SK-N-SH treated with all-trans-retinoic acid at 6 μM for 48 hours (cell line): Measurements from ENCODE around the gene MBD5.

Experiments
- ARNTL ChIP-seq: fragments of 450-650 bp; formaldehyde crosslinking; IDR thresholded peaks from 2 replicates; pipeline ENCODE4 v1.5.0; 2020; ENCODE audit warnings: low read depth, mild to moderate bottlenecking, moderate library complexity, borderline replicate concordance
- CREB5 ChIP-seq: fragments of 250-450 bp; sonication (Bioruptor Pico); IDR thresholded peaks from 2 replicates; pipeline ENCODE4 v1.5.1; 2020; ENCODE audit warnings: low read depth, mild to moderate bottlenecking, moderate library complexity
- CSDC2 ChIP-seq: fragments of 250-450 bp; sonication (Bioruptor Pico); IDR thresholded peaks from 2 replicates; pipeline ENCODE4 v1.5.0; 2020; ENCODE audit warnings: mild to moderate bottlenecking, moderate library complexity
- ESRRG ChIP-seq: fragments of 250-450 bp; sonication (Bioruptor Pico); IDR thresholded peaks from 2 replicates; pipeline ENCODE4 v1.6.1; 2021; ENCODE audit warnings: mild to moderate bottlenecking
- GLIS3 ChIP-seq: fragments of 250-450 bp; sonication (Bioruptor Pico); IDR thresholded peaks from 2 replicates; pipeline ENCODE4 v1.5.0; 2020; ENCODE audit warnings: mild to moderate bottlenecking, moderate library complexity
- OSR1 ChIP-seq: fragments of 250-450 bp; sonication (Bioruptor Pico); IDR thresholded peaks from 2 replicates; pipeline ENCODE4 v1.8.0; 2022; ENCODE audit warnings: moderate library complexity, mild to moderate bottlenecking, inconsistent platforms
- PATZ1 ChIP-seq: fragments of 250-450 bp; sonication (Bioruptor Pico); IDR thresholded peaks from 2 replicates; pipeline ENCODE4 v1.8.0; 2020; ENCODE audit warnings: mild to moderate bottlenecking, moderate library complexity, borderline replicate concordance
- POU6F1 ChIP-seq: fragments of 250-450 bp; sonication (Bioruptor Pico); IDR thresholded peaks from 2 replicates; pipeline ENCODE4 v1.8.0; 2021; ENCODE audit warnings: low read depth, mild to moderate bottlenecking, moderate library complexity, borderline replicate concordance
- RARB ChIP-seq: fragments of 250-450 bp; sonication (Bioruptor Pico); IDR thresholded peaks from 2 replicates; pipeline ENCODE4 v1.8.0; 2021; ENCODE audit warnings: mild to moderate bottlenecking, moderate library complexity
- TOX ChIP-seq: fragments of 250-450 bp; sonication (Bioruptor Pico); IDR thresholded peaks from 2 replicates; pipeline ENCODE4 v1.8.0; 2021; ENCODE audit warnings: mild to moderate bottlenecking, moderate library complexity, borderline replicate concordance
- ZFP30 ChIP-seq: fragments of 450-650 bp; formaldehyde crosslinking; IDR thresholded peaks from 2 replicates; pipeline ENCODE4 v1.5.0; 2022; ENCODE audit warnings: mild to moderate bottlenecking, moderate library complexity

GRCh38 chr2:148244593-148245292 lies 223.9 kb downstream of the MBD5 start:
- TF ChIP-seq TOX (no peak), PATZ1 (no peak), ARNTL (no peak), ESRRG (CRISPR knock-in tag) (no peak), GLIS3 (no peak), CSDC2 (CRISPR knock-in tag) (no peak), OSR1 (CRISPR knock-in tag) (no peak), ZFP30 (CRISPR knock-in tag) (no peak), RARB (CRISPR knock-in tag) (no peak), POU6F1 (CRISPR knock-in tag) (no peak), CREB5 (CRISPR knock-in tag) (no peak)
